NT2/D1 (cell line): ENCODE data around the gene FOXO3.
"Not testable (repeated sequence)": the region's sequence is repeated elsewhere in the genome, so short reads cannot be mapped to it uniquely, and the experiment has no call there.

Experiments
- DNase-seq: peaks from one replicate; pipeline ENCODE4 v3.0.0-alpha.2; 2011; ENCODE audit warnings: low read depth, low spot score
- H3K27me3 ChIP-seq: 2 replicates; pipeline ENCODE4 v1.6.0; 2011; ENCODE audit warnings: mild to moderate bottlenecking; ENCODE audit not compliant: insufficient read length, insufficient read depth
- H3K36me3 ChIP-seq: 2 replicates; pipeline ENCODE4 v1.6.1; 2011; ENCODE audit warnings: mild to moderate bottlenecking, low read length, mixed read lengths; ENCODE audit not compliant: insufficient read depth, insufficient read length
- H3K4me1 ChIP-seq: 2 replicates; pipeline ENCODE4 v1.5.1; 2011; ENCODE audit not compliant: insufficient read depth, insufficient read length
- H3K4me3 ChIP-seq: 2 replicates; pipeline ENCODE4 v1.5.1; 2011; ENCODE audit warnings: low read depth; ENCODE audit not compliant: insufficient read length
- H3K9ac ChIP-seq: 2 replicates; pipeline ENCODE4 v1.6.0; 2011; ENCODE audit warnings: low read depth; ENCODE audit not compliant: insufficient read length
- H3K9me3 ChIP-seq: 2 replicates; pipeline ENCODE4 v1.5.1; 2011; ENCODE audit warnings: mild to moderate bottlenecking, low read length; ENCODE audit not compliant: insufficient read depth
- SUZ12 ChIP-seq: IDR thresholded peaks from 2 replicates; pipeline ENCODE4 v1.6.1; 2011; ENCODE audit not compliant: insufficient read length, insufficient read depth; ENCODE audit errors: extremely low read depth
- YY1 ChIP-seq: IDR thresholded peaks from 2 replicates; pipeline ENCODE4 v1.6.1; 2011; ENCODE audit not compliant: insufficient read length, insufficient read depth
- ZNF274 ChIP-seq: IDR thresholded peaks from 2 replicates; pipeline ENCODE4 v1.6.1; 2011; ENCODE audit warnings: mild to moderate bottlenecking, low read depth, low read length

FOXO3 gene

DNA sequence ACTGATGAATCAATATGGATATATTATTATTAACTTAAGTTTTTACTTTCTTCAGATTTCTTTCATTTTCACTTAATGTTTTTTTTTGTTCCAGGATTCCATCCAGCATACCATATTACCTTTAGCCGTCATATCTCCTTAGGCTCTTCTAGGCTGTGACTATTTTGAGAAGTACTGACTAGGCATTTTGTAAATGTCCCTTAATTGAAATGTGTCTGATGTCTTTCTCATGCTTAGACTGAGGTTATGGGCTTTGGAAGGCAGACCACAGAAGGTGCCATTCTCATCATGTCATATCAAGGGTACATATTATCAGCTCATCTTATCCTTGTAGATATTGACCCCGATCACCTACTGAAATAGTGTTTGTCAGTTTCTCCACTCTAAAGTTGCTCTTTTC, 101.3 kb downstream of the FOXO3 start:
- no peak overlapping the region for H3K4me3 ChIP-seq
- no peak for TF ChIP-seq YY1
- TF ChIP-seq ZNF274, result no peak
- no peak for TF ChIP-seq SUZ12
- peaks cover 9% of the 10 kb centered on the region for H3K36me3 ChIP-seq
- H3K9me3 ChIP-seq, result no peaks in the 10 kb centered on the region
- H3K4me1 ChIP-seq, result no peaks in the 10 kb centered on the region
- H3K9ac ChIP-seq, result no peak overlapping the region
- H3K27me3 ChIP-seq, result no peaks in the 10 kb centered on the region
- no peak for DNase-seq

DNA sequence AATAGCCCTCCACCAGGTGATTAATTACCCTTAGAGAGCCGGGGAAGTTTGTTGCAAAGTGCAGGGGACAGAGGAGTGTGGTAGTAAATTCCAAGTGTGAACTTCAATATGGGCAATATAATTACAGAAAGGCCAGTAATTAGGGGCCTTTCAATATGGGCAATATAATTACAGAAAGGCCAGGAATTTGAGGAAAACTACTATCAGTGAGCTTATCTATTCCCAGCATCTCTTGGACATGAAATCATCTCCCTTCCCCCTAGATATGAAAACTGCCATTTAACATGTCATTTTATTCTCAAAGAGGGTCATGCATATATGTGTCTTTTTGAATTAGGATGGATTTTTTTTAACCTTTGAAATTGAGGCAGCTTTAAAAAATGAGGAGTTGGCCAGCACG, 102.0 kb downstream of the FOXO3 start:
- H3K9ac ChIP-seq, result no peak overlapping the region
- H3K4me3 ChIP-seq, result no peak overlapping the region

GRCh38 chr6:108663494-108664064, 102.9 kb downstream of the FOXO3 start:
- H3K4me1 ChIP-seq, H3K9ac ChIP-seq, H3K4me3 ChIP-seq, DNase-seq, H3K27me3 ChIP-seq, H3K9me3 ChIP-seq: not testable (repeated sequence)
- peaks cover 12% of the 10 kb centered on the region for H3K36me3 ChIP-seq

More for the DNA sequence above, 102.0 kb downstream of the FOXO3 start:
- TF ChIP-seq YY1, result no peak
- no peak for TF ChIP-seq SUZ12
- TF ChIP-seq ZNF274, result no peak
- H3K9me3 ChIP-seq, result no peaks in the 10 kb centered on the region
- H3K4me1 ChIP-seq, result no peaks in the 10 kb centered on the region
- no peak for DNase-seq
- no peaks in the 10 kb centered on the region for H3K27me3 ChIP-seq
- peaks cover 9% of the 10 kb centered on the region for H3K36me3 ChIP-seq

DNA sequence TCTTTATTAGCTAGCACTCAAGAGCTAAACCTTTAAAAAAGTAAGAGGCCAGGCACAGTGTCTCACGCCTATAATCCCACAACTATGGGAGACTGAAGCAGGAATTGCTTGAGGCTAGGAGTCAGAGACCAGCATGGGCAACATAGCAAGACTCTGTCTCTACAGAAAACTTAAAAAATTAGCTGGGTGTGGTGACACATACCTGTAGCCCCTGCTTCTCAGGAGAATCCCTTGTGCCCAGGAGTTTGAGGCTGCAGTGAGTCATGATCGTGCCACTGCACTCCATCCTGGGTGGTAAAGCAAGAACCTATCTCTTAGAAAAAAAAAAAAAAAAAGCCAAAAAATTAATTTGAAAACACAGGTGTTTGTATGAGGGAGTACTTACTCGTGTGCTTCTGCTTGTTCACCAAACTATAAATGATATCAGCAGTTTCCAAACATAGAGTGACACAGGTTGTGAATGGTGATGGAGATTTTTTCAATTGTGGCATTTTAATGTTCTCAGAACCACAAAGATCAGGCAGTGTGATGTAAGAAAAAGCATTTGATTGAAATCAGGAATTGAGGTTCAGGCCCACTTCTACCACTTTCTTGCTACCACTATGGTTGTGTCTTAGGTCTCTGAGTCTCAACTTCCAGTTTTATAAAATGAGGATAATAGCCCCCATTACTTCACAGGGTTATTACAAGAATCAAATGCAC, 104.9 kb downstream of the FOXO3 start:
- no peak for DNase-seq
- Histone ChIP-seq H3K9me3 (no peaks in the 10 kb centered on the region), H3K4me3 (no peak overlapping the region), H3K4me1 (no peaks in the 10 kb centered on the region), H3K9ac (no peak overlapping the region), H3K27me3 (no peaks in the 10 kb centered on the region), H3K36me3 (peaks cover 12% of the 10 kb centered on the region)
- no peak for TF ChIP-seq SUZ12
- TF ChIP-seq ZNF274, result no peak
- TF ChIP-seq YY1, result no peak

GRCh38 chr6:108666656-108667260, 106.0 kb downstream of the FOXO3 start:
- H3K9me3 ChIP-seq, result no peaks in the 10 kb centered on the region
- H3K9ac ChIP-seq, result no peak overlapping the region
- TF ChIP-seq YY1 (no peak), ZNF274 (no peak), SUZ12 (no peak)
- no peaks in the 10 kb centered on the region for H3K27me3 ChIP-seq
- no peak overlapping the region for H3K4me3 ChIP-seq
- H3K36me3 ChIP-seq, result peaks cover 12% of the 10 kb centered on the region
- H3K4me1 ChIP-seq, result no peaks in the 10 kb centered on the region
- DNase-seq, result peak; percentile 78

DNA sequence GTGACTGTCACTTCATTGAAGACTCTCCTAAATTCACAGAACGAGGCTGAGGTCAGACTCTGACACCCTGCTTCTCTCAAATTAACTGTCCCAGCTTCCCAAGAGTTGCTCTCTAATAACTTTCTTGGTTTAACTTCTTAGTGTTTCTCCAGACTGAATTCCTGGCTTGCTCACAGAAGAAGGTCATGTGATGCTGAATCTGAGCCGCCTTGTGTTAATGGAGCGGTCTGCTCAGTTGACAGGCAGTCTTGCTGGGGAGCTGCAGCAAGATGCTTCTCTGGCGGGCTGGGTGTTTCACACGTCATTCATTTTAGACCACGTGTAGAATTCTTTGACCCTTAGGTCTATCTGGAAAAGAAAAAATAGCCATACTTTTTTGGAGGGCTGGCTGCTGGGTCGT, 107.3 kb downstream of the FOXO3 start:
- H3K9me3 ChIP-seq, result no peaks in the 10 kb centered on the region
- no peak for TF ChIP-seq SUZ12
- TF ChIP-seq YY1, result no peak
- no peak for TF ChIP-seq ZNF274
- no peaks in the 10 kb centered on the region for H3K4me1 ChIP-seq
- H3K9ac ChIP-seq, result no peak overlapping the region
- H3K27me3 ChIP-seq, result no peaks in the 10 kb centered on the region
- DNase-seq, result no peak
- H3K4me3 ChIP-seq, result no peak overlapping the region
- H3K36me3 ChIP-seq, result peaks cover 12% of the 10 kb centered on the region

DNA sequence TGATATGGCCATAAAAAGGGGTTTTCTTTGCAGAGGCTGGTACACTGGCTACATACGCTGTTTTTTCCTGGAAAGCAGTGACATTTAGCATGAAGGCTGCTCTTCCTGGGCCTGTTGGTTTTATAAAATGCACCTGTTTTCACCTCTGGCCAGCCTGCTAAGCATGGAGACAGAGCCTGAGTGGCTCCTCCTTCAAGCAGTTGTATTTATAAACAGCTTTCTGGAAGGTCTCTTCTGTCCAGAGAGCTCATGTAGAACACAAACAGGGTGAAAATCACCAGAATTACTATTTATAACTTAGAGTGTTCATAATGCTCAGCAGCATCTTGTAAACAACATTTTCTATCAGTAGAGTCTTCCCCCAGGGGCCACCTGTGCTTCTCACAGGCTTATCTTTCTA, 109.0 kb downstream of the FOXO3 start:
- H3K4me3 ChIP-seq, result no peak overlapping the region
- peaks cover 7% of the 10 kb centered on the region for H3K36me3 ChIP-seq
- no peaks in the 10 kb centered on the region for H3K9me3 ChIP-seq
- no peak overlapping the region for H3K9ac ChIP-seq
- TF ChIP-seq ZNF274 (no peak), YY1 (no peak), SUZ12 (no peak)
- no peaks in the 10 kb centered on the region for H3K27me3 ChIP-seq
- DNase-seq, result no peak
- H3K4me1 ChIP-seq, result no peaks in the 10 kb centered on the region
